Heart left ventricle (tissue), 16 donors: Measurements from ENCODE around the gene PRKN. TPM values are rescaled to one million over a fixed set of nuclear protein-coding genes. Genes with fewer than 3 reads are reported as not detected.

Experiments
- ATAC-seq, 4 donors: fragments of 200-7000 bp; cut with Tn5 transposase; one replicate each; pipeline ENCODE4 v1.9.1; 2020 to 2022; ENCODE audit warnings: moderate library complexity in 4 of 4, mild to moderate bottlenecking in 3 of 4, moderate number of reproducible peaks in 1 of 4
- DNase-seq, 5 donors: peaks; one replicate each; pipeline ENCODE4 v3.0.0-alpha.2; 2020
- H3K27ac ChIP-seq, 12 donors: fragments of 200-600 bp; sonication (generic) in 4 of 12; one replicate each; pipeline versions ENCODE4 v1.5.0 to v1.8.0; 2016 to 2022; ENCODE audit warnings: mild to moderate bottlenecking in 2 of 12
- H3K27me3 ChIP-seq, 9 donors: fragments of 200-600 bp; sonication (generic) in 2 of 9; one replicate each; pipeline versions ENCODE4 v1.5.1 to v1.8.0; 2016 to 2022; ENCODE audit warnings: mild to moderate bottlenecking in 3 of 9
- H3K36me3 ChIP-seq, 9 donors: fragments of 200-600 bp; sonication (generic) in 2 of 9; one replicate each; pipeline versions ENCODE4 v1.5.0 to v1.8.0; 2018 to 2022; ENCODE audit warnings: mild to moderate bottlenecking in 2 of 9
- H3K4me1 ChIP-seq, 12 donors: fragments of 200-600 bp; sonication (generic) in 4 of 12; one replicate each; pipeline versions ENCODE4 v1.5.0 to v1.8.0; 2016 to 2022; ENCODE audit warnings: mild to moderate bottlenecking in 3 of 12
- H3K4me3 ChIP-seq, 12 donors: fragments of 200-600 bp; sonication (generic) in 4 of 12; one replicate each; pipeline versions ENCODE4 v1.5.0 to v1.8.0; 2017 to 2022; ENCODE audit warnings: mild to moderate bottlenecking in 9 of 12, moderate library complexity in 4 of 12
- H3K9me3 ChIP-seq, 12 donors: fragments of 200-600 bp; sonication (generic) in 4 of 12; one replicate each; pipeline versions ENCODE4 v1.5.0 to v1.8.0; 2016 to 2022; ENCODE audit warnings: mild to moderate bottlenecking in 1 of 12
- POLR2A ChIP-seq, 2 donors: fragments of 450-650 bp; IDR thresholded peaks; one replicate each; pipeline ENCODE4 v1.6.1; 2017; ENCODE audit warnings: antibody characterized with exemption in 2 of 2, mild to moderate bottlenecking in 2 of 2, moderate library complexity in 2 of 2
- WGBS, 4 donors: extraction: QIAGEN DNeasy Blood & Tissue Kit in 2 of 4; methylation state at CpG; one replicate each; pipeline versions ENCODE4 v1.1.5 to v1.1.7; 2013 to 2018; 5-methylcytosine and 5-hydroxymethylcytosine counted together
- intact Hi-C, 10 donors: fragments of 100-400 bp; cut with DNase I; formaldehyde crosslinking; loops; one replicate each; pipeline versions ENCODE4 v1.11.1 to v1.14.2; 2022
- polyA plus RNA-seq, 2 donors: library from polyadenylated mRNA; stranded (reverse); fragments of 200-250 nt; gene quantifications; one replicate each; pipeline ENCODE4 v1.2.3, GENCODE V29; 2013
- total RNA-seq, 9 donors: library from RNA; depleted of rRNA in 2 of 9; stranded (reverse); fragments of >200 nt in 2 of 9; fragmentation: NEBNext Ultra II Directional in 3 of 9; extraction: Animal tissue kit (Norgen Biotek cat#: 25700) in 3 of 9; gene quantifications; one replicate each; pipeline versions ENCODE4 v1.1.0 to v1.2.4, GENCODE V29; 2016 to 2023
- TF ChIP-seq, protein P1 (sequence below), 12 donors: fragments of 200-600 bp; sonication (generic) in 4 of 12; IDR thresholded peaks; one replicate each; pipeline versions ENCODE4 v1.5.0 to v1.8.0; 2018 to 2022; ENCODE audit warnings: antibody characterized with exemption in 12 of 12, mild to moderate bottlenecking in 5 of 12
- donor health status: ischemic (EF 13 %, LVEDD 7.1; RV severe dilation, severe dysfunction).
- donor health status: healthy with polysubstance abuse.
- donor health status: DM: no; HTN: yes; CAD: no.
- donor health status: DM: no; HTN: no; CAD: no.
- donor health status: ischemic (EF 25% LVEDD 6.9; RV normal size, moderate dysfunction).
- donor health status: ischemic (EF 25% LVEDD 5.7; RV mildly dilated, moderate dysfunction).
- donor health status: healthy.
- donor health status: DM: yes; HTN: yes; CAD: no.
- donor health status: ischemic (EF 35%, LVEDD 5.7; RV mildly dilated, moderate dysfunction).
- donor health status: nonischemic (EF 11% LVEDD 7.7; RV severe dilation, severe dysfunction).
- donor health status: DM: yes; HTN: yes; CAD: no.
- donor health status: PGD.
- donor health status: ischemic (EF 29% LVEDD 5.4; RV normal size, mild dysfunction).
- donor health status: nonischemic (EF 23%, LVEDD 6.1; RV moderate dilation, normal function).

Gene PRKN
- total and polyA plus RNA-seq, 11 donors, result 3.4 to 32.5 (median 21.2) TPM

DNA sequence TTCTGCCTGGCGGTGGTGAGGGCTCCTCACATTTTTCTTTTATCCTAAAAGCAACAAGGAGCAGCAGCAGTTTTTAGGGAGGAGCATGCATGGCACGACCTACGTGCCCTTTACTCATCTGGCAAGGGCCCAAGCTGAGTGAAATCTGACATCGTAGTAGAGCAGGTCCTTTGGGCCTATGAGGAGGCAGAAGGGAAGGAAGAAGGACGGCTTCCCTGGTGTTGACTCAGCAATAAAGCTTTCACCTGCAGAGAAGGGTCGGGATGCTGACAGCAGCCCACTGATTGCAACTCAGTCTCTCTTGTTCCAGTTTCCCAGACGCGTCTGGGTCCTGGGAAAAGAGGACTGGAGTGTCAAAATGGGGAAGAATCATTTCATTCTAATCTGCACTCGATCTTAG, 1044.6 kb downstream of the PRKN start:
- no peaks in the 10 kb centered on the region for H3K4me1 ChIP-seq
- H3K27me3 ChIP-seq, result no peaks in the 10 kb centered on the region
- intact Hi-C loops, result no loop called here
- no peak overlapping the region for H3K4me3 ChIP-seq
- no peak for TF ChIP-seq POLR2A (IDR thresholded peaks at IDR 0.05)
- TF ChIP-seq, protein P1, sequence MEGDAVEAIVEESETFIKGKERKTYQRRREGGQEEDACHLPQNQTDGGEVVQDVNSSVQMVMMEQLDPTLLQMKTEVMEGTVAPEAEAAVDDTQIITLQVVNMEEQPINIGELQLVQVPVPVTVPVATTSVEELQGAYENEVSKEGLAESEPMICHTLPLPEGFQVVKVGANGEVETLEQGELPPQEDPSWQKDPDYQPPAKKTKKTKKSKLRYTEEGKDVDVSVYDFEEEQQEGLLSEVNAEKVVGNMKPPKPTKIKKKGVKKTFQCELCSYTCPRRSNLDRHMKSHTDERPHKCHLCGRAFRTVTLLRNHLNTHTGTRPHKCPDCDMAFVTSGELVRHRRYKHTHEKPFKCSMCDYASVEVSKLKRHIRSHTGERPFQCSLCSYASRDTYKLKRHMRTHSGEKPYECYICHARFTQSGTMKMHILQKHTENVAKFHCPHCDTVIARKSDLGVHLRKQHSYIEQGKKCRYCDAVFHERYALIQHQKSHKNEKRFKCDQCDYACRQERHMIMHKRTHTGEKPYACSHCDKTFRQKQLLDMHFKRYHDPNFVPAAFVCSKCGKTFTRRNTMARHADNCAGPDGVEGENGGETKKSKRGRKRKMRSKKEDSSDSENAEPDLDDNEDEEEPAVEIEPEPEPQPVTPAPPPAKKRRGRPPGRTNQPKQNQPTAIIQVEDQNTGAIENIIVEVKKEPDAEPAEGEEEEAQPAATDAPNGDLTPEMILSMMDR (IDR thresholded peaks at IDR 0.05), result no peak
- H3K9me3 ChIP-seq, result no peaks in the 10 kb centered on the region
- no peak overlapping the region for H3K27ac ChIP-seq
- 70 to 77% (median 74%) methylated on average over 9 of the region's 9 CpGs for WGBS, 4 donors
- DNase-seq (no peak), ATAC-seq (no peak)
- no peaks in the 10 kb centered on the region for H3K36me3 ChIP-seq

DNA sequence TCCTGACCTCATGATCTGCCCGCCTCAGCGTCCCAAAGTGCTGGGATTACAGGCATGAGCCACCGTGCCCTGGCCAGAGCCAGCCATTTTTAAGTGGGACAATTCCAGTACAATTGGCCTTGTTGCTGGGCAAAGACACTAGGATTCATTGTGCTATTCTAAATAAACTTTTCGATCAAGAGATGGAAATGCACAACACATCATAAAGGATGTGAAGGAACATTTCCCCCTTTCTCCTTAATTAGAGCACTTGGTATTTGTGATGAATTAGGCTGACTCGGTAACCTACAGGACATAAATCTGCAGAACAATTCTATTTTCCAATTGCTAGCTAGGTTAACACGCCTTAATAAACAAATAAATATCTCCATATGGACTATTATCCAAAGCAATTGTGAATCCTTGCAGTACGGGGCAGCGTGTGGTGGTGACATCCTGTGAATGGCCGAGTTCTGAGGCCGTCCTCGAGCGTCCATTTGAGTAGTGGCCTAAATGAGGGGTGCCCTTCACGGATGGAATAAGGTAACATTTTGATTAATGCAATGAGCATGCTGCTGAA, 1047.5 kb downstream of the PRKN start:
- 92 to 96% (median 95%) methylated on average over 13 of the region's 13 CpGs for WGBS, 4 donors
- Histone ChIP-seq H3K4me3 (no peak overlapping the region), H3K36me3 (no peaks in the 10 kb centered on the region), H3K27me3 (no peaks in the 10 kb centered on the region), H3K27ac (no peak overlapping the region), H3K4me1 (no peaks in the 10 kb centered on the region), H3K9me3 (no peaks in the 10 kb centered on the region)
- ATAC-seq (no peak), DNase-seq (no peak)
- intact Hi-C loops, result no loop called here
- no peak for TF ChIP-seq POLR2A (IDR thresholded peaks at IDR 0.05)
- TF ChIP-seq, protein P1 (IDR thresholded peaks at IDR 0.05), result no peak

DNA sequence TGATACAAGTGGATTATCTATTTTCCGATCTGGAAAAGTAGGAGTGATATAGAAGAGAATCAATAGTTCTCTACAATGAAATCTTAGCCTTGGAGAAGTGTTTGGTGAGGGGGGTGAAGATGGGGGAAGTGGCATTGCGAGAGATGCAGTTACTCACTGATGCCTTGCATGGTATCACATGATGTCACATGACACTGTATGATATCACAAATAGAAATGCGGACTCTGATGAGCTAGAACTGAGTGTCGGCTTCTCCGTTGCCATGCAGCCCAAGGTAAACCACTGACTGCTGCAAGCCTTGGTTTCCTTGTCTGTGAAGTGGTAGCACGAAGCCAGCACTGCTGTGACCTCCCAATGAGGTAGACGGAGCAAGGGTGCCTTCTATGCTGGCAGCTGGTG, 1050.4 kb downstream of the PRKN start:
- ATAC-seq (no peak), DNase-seq (no peak)
- intact Hi-C loops, result no loop called here
- 86 to 97% (median 92%) methylated on average over 7 of the region's 7 CpGs for WGBS, 4 donors
- H3K4me3 ChIP-seq, result no peak overlapping the region
- TF ChIP-seq, protein P1 (IDR thresholded peaks at IDR 0.05), result no peak
- H3K27me3 ChIP-seq, result no peaks in the 10 kb centered on the region
- no peaks in the 10 kb centered on the region for H3K4me1 ChIP-seq
- no peaks in the 10 kb centered on the region for H3K36me3 ChIP-seq
- no peak overlapping the region for H3K27ac ChIP-seq
- H3K9me3 ChIP-seq, result no peaks in the 10 kb centered on the region

DNA sequence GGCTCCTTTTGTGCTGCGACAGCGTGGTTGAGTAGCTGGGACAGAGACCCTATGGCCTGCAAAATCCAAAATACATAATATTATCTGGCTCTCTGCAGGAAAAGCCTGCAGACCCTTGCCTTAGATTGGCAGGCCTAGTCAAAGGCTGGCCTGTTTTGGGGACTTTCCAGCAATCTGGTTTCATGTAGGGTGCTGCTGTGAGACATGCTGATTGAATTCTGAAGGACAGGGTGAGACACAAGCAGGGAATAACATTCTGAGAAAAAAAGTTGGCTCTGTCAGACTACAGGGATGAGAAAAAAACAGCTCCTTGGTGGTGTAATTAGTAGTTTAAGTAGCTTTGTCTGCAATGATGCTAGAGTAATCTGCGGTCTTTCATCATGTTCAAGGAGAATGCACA, 1051.0 kb downstream of the PRKN start:
- Histone ChIP-seq H3K9me3 (no peaks in the 10 kb centered on the region), H3K27ac (no peak overlapping the region), H3K27me3 (no peaks in the 10 kb centered on the region), H3K36me3 (no peaks in the 10 kb centered on the region), H3K4me1 (no peaks in the 10 kb centered on the region), H3K4me3 (no peak overlapping the region)
- ATAC-seq (no peak), DNase-seq (no peak)
- intact Hi-C loops, result no loop called here
- WGBS, 4 donors, result 96 to 98% (median 97%) methylated on average over 3 of the region's 3 CpGs
- TF ChIP-seq, protein P1 (IDR thresholded peaks at IDR 0.05), result no peak
- no peak for TF ChIP-seq POLR2A (IDR thresholded peaks at IDR 0.05)
